Large intestine (tissue), 3 donors: ENCODE measurements around the gene PIGM. TPM values are rescaled to one million over a fixed set of nuclear protein-coding genes. Genes with fewer than 3 reads are reported as not detected.
A peak's percentile ranks its signal among the peaks of the same experiment; 100 is the strongest.
"Not testable (repeated sequence)": the region's sequence is repeated elsewhere in the genome, so short reads cannot be mapped to it uniquely, and the experiment has no call there.

Source experiments
- DNase-seq, 2 donors: peaks; one replicate each; pipeline versions ENCODE4 v3.0.0 to v3.0.0-alpha.2; 2013
- H3K27ac ChIP-seq: one replicate; pipeline ENCODE4 v1.5.1; 2013; ENCODE audit warnings: low read length
- H3K27me3 ChIP-seq: 2 replicates; pipeline ENCODE4 v1.6.1; 2013; ENCODE audit warnings: low read length; ENCODE audit not compliant: control insufficient read depth, insufficient read depth
- H3K36me3 ChIP-seq: 2 replicates; pipeline ENCODE4 v1.6.1; 2013; ENCODE audit warnings: low read length; ENCODE audit not compliant: control insufficient read depth, insufficient read depth
- H3K4me1 ChIP-seq: one replicate; pipeline ENCODE4 v1.6.1; 2013; ENCODE audit warnings: low read length; ENCODE audit not compliant: control insufficient read depth, insufficient read depth
- H3K4me3 ChIP-seq: one replicate; pipeline ENCODE4 v1.5.1; 2013; ENCODE audit warnings: low read length
- H3K9me3 ChIP-seq: one replicate; pipeline ENCODE4 v1.6.1; 2013; ENCODE audit warnings: mild to moderate bottlenecking, low read depth, low read length, moderate library complexity; ENCODE audit not compliant: control insufficient read depth
- WGBS: methylation state at CpG from one replicate; pipeline ENCODE4 v1.1.5; 2013; ENCODE audit warnings: low lambda C conversion rate; ENCODE audit not compliant: insufficient coverage; 5-methylcytosine and 5-hydroxymethylcytosine counted together
- polyA plus RNA-seq: library from polyadenylated mRNA; unstranded; fragments of 120-200 nt; gene quantifications from one replicate; pipeline ENCODE4 v1.2.1, GENCODE V29; 2013

PIGM gene
- polyA plus RNA-seq, 1 donor: 13.1 TPM

GRCh38 chr1:160061369-160062229 lies 29.8 kb upstream of the PIGM start:
- H3K27me3 ChIP-seq: peaks cover 4% of the 10 kb centered on the region
- no peaks in the 10 kb centered on the region for H3K36me3 ChIP-seq
- no peak overlapping the region for H3K4me3 ChIP-seq
- no peak overlapping the region for H3K27ac ChIP-seq
- WGBS: no CpG with 5 or more reads among the region's 15 CpGs
- no peak for DNase-seq
- no peaks in the 10 kb centered on the region for H3K9me3 ChIP-seq
- peaks cover 4% of the 10 kb centered on the region for H3K4me1 ChIP-seq

- WGBS: no CpG with 5 or more reads among the region's 2 CpGs
- H3K4me3 ChIP-seq: no peak overlapping the region
Observed at GRCh38 chr1:160058087-160058486, 26.3 kb upstream of the PIGM start.

GRCh38 chr1:160056648-160057169 lies 24.9 kb upstream of the PIGM start:
- no CpG with 5 or more reads among the region's 1 CpG for WGBS

More at GRCh38 chr1:160058087-160058486, 26.3 kb upstream of the PIGM start:
- Histone ChIP-seq H3K4me1 (no peaks in the 10 kb centered on the region), H3K27me3 (peaks cover 12% of the 10 kb centered on the region), H3K9me3 (no peaks in the 10 kb centered on the region), H3K36me3 (no peaks in the 10 kb centered on the region), H3K27ac (no peak overlapping the region)
- DNase-seq: no peak

GRCh38 chr1:160053548-160054365 lies 22.0 kb upstream of the PIGM start:
- Histone ChIP-seq H3K36me3 (no peaks in the 10 kb centered on the region), H3K27me3 (peaks cover 15% of the 10 kb centered on the region), H3K9me3 (no peaks in the 10 kb centered on the region), H3K27ac (no peak overlapping the region), H3K4me1 (no peaks in the 10 kb centered on the region), H3K4me3 (no peak overlapping the region)
- DNase-seq: no peak
- no CpG with 5 or more reads among the region's 7 CpGs for WGBS

More at GRCh38 chr1:160056648-160057169, 24.9 kb upstream of the PIGM start:
- no peak for DNase-seq
- no peak overlapping the region for H3K27ac ChIP-seq
- no peak overlapping the region for H3K4me3 ChIP-seq
- H3K4me1 ChIP-seq: no peaks in the 10 kb centered on the region
- no peaks in the 10 kb centered on the region for H3K36me3 ChIP-seq
- H3K9me3 ChIP-seq: no peaks in the 10 kb centered on the region
- H3K27me3 ChIP-seq: peaks cover 19% of the 10 kb centered on the region

GRCh38 chr1:160052936-160053335 lies 21.1 kb upstream of the PIGM start:
- H3K27me3 ChIP-seq: peaks cover 15% of the 10 kb centered on the region
- H3K9me3 ChIP-seq: no peaks in the 10 kb centered on the region
- no peaks in the 10 kb centered on the region for H3K4me1 ChIP-seq
- no peak for DNase-seq
- no peak overlapping the region for H3K27ac ChIP-seq
- no peak overlapping the region for H3K4me3 ChIP-seq
- 20% methylated on average over 1 of the region's 6 CpGs for WGBS
- H3K36me3 ChIP-seq: no peaks in the 10 kb centered on the region

- Histone ChIP-seq H3K36me3 (no peaks in the 10 kb centered on the region), H3K4me1 (peaks cover 20% of the 10 kb centered on the region), H3K9me3 (no peaks in the 10 kb centered on the region), H3K27me3 (peaks cover 10% of the 10 kb centered on the region), H3K27ac (no peak overlapping the region), H3K4me3 (no peak overlapping the region)
- DNase-seq: no peak
- no CpG with 5 or more reads among the region's 1 CpG for WGBS
Observed at GRCh38 chr1:160050619-160051018, 18.8 kb upstream of the PIGM start.

- not testable (repeated sequence) for DNase-seq, H3K9me3 ChIP-seq, H3K27ac ChIP-seq, H3K36me3 ChIP-seq, H3K27me3 ChIP-seq, H3K4me3 ChIP-seq
- H3K4me1 ChIP-seq: peaks cover 20% of the 10 kb centered on the region
- 100% methylated on average over 1 of the region's 2 CpGs for WGBS
Observed at GRCh38 chr1:160050182-160050581, 18.4 kb upstream of the PIGM start.

- no peak overlapping the region for H3K4me3 ChIP-seq
- no peak for DNase-seq
- WGBS: no CpG with 5 or more reads among the region's 3 CpGs
- peaks cover 8% of the 10 kb centered on the region for H3K27me3 ChIP-seq
- H3K4me1 ChIP-seq: peaks cover 20% of the 10 kb centered on the region
- no peak overlapping the region for H3K27ac ChIP-seq
- H3K36me3 ChIP-seq: no peaks in the 10 kb centered on the region
- H3K9me3 ChIP-seq: no peaks in the 10 kb centered on the region
Observed at GRCh38 chr1:160049101-160049500, 17.3 kb upstream of the PIGM start.

- DNase-seq: no peak
- H3K4me1 ChIP-seq: peaks cover 20% of the 10 kb centered on the region
- no peak overlapping the region for H3K27ac ChIP-seq
- H3K9me3 ChIP-seq: no peaks in the 10 kb centered on the region
- H3K4me3 ChIP-seq: no peak overlapping the region
- no peaks in the 10 kb centered on the region for H3K36me3 ChIP-seq
- H3K27me3 ChIP-seq: peaks cover 7% of the 10 kb centered on the region
Observed at GRCh38 chr1:160048335-160048734, 16.5 kb upstream of the PIGM start.

- H3K9me3 ChIP-seq: no peaks in the 10 kb centered on the region
- H3K36me3 ChIP-seq: no peaks in the 10 kb centered on the region
- no peak overlapping the region for H3K4me3 ChIP-seq
- H3K27ac ChIP-seq: no peak overlapping the region
- 8% methylated on average over 2 of the region's 9 CpGs for WGBS
- peaks cover 2% of the 10 kb centered on the region for H3K27me3 ChIP-seq
- H3K4me1 ChIP-seq: peaks cover 20% of the 10 kb centered on the region
- peak in 1 of 2 donors; percentile 48 for DNase-seq
Observed at GRCh38 chr1:160047111-160047991, 15.6 kb upstream of the PIGM start.
